Activated CD8-positive, alpha-beta T cell treated with anti-CD3 and anti-CD28 coated beads for 36 hours (primary cell): ENCODE data around the gene SBK3. TPM values are rescaled to one million over a fixed set of nuclear protein-coding genes. Genes with fewer than 3 reads are reported as not detected.

Experiments
- ATAC-seq: fragments of 200-7000 bp; cut with Tn5 transposase; one replicate; pipeline ENCODE4 v1.10.0; 2021; ENCODE audit warnings: mild to moderate bottlenecking, moderate library complexity
- CTCF ChIA-PET: fragments of 350-600 bp; sonication (Branson Sonifier 250); formaldehyde crosslinking; loops from one replicate; lab custom pipeline; 2021; ENCODE audit warnings: antibody characterized with exemption; lab: Charles Lee
- POLR2A ChIA-PET: fragments of 350-600 bp; sonication (Branson Sonifier 250); formaldehyde crosslinking; loops from one replicate; lab custom pipeline; 2021; ENCODE audit warnings: antibody characterized with exemption; lab: Charles Lee
- DNase-seq: peaks from one replicate; pipeline ENCODE4 v3.0.0-alpha.2; 2020
- H3K27ac Mint-ChIP-seq: one replicate; pipeline ENCODE4 v1.8.0; 2021; ENCODE audit warnings: mild to moderate bottlenecking, mixed read lengths
- H3K27me3 Mint-ChIP-seq: one replicate; pipeline ENCODE4 v1.8.0; 2021; ENCODE audit warnings: mixed read lengths
- H3K36me3 Mint-ChIP-seq: one replicate; pipeline ENCODE4 v1.8.0; 2021; ENCODE audit warnings: low read depth, mixed read lengths
- H3K4me1 Mint-ChIP-seq: one replicate; pipeline ENCODE4 v1.8.0; 2021; ENCODE audit warnings: low read depth, mixed read lengths
- H3K4me3 Mint-ChIP-seq: one replicate; pipeline ENCODE4 v1.8.0; 2021; ENCODE audit warnings: mild to moderate bottlenecking, moderate library complexity, mixed read lengths
- H3K9me3 Mint-ChIP-seq: one replicate; pipeline ENCODE4 v1.8.0; 2021; ENCODE audit warnings: mixed read lengths
- CTCF ChIP-seq: fragments of 200-600 bp; IDR thresholded peaks from one replicate; pipeline ENCODE4 v1.8.0; 2022; ENCODE audit warnings: antibody characterized with exemption, mild to moderate bottlenecking
- intact Hi-C: fragments of 100-400 bp; cut with micrococcal nuclease; formaldehyde crosslinking; loops from one replicate; pipeline ENCODE4 v1.10.0; 2022
- total RNA-seq, 2 experiments: library from RNA; stranded (reverse); gene quantifications; one replicate each; pipeline ENCODE4 v1.2.3, GENCODE V29; 2021

SBK3 gene
- total RNA-seq, 2 experiments from 2014 or later, result not detected

DNA sequence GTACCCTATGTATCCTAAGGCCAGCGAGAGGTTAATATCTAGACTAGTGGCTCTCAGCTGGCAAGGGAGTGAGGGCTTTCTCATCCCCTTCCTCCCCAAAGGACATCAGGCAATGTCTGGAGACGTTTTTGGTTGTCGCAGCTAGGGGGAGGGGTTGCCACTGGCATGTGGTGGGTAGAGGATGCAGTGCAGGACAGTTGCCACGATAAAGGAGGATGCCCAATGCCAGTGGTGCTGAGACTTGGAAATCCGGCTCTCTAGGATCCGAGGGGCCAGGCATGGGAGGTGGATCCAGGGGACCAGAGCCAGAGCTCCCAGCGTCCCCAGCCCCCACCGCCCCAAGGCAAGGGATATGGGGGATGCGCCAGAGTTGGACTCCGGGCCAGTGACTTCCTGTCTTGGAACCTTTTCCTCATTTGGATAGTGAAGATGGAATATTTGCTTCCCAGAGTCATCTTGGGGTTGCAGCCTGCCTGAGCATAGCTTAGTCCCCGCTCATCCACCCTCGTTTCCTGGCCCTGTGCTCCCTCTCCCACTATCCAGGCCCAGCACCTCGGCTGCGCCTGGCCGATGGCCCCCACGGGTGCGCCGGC, 52.2 kb downstream of the SBK3 start:
- ChIA-PET CTCF (interaction anchor here (2.5 to 3.4 kb wide), 2 partner anchors 11 to 25 kb away, joined by 8 to 17 read pairs; no protein-coding TSS in a partner anchor), POLR2A (interaction anchor here (0.6 to 0.9 kb wide), 2 partner anchors 8 to 403 kb away, joined by 3 read pairs; partner anchors contain the start of gene NAT14)
- H3K4me1 Mint-ChIP-seq, result peaks cover 3% of the 10 kb centered on the region
- no peaks in the 10 kb centered on the region for H3K36me3 Mint-ChIP-seq
- DNase-seq (no peak), ATAC-seq (no peak)
- H3K4me3 Mint-ChIP-seq, result no peak overlapping the region
- no peak overlapping the region for H3K27ac Mint-ChIP-seq
- intact Hi-C loops, result no loop called here
- no peaks in the 10 kb centered on the region for H3K9me3 Mint-ChIP-seq
- no peak for TF ChIP-seq CTCF
- peaks cover 6% of the 10 kb centered on the region for H3K27me3 Mint-ChIP-seq

GRCh38 chr19:55492362-55492944, 52.9 kb downstream of the SBK3 start:
- Mint-ChIP-seq H3K27ac (no peak overlapping the region), H3K9me3 (no peaks in the 10 kb centered on the region), H3K4me1 (peaks cover 8% of the 10 kb centered on the region), H3K4me3 (no peak overlapping the region), H3K27me3 (peaks cover 6% of the 10 kb centered on the region), H3K36me3 (no peaks in the 10 kb centered on the region)
- DNase-seq, result no peak
- POLR2A ChIA-PET, result interaction anchor here (0.6 to 0.9 kb wide), 2 partner anchors 8 to 402 kb away, joined by 3 read pairs; partner anchors contain the start of gene NAT14
- TF ChIP-seq CTCF, result no peak
- CTCF ChIA-PET, result interaction anchor here (1.4 to 3.4 kb wide), 2 partner anchors 11 to 39 kb away, joined by 3 to 17 read pairs; no protein-coding TSS in a partner anchor
- no peak for ATAC-seq
- intact Hi-C loops, result no loop called here

- Mint-ChIP-seq H3K9me3 (no peaks in the 10 kb centered on the region), H3K4me3 (no peak overlapping the region), H3K27me3 (peaks cover 6% of the 10 kb centered on the region), H3K27ac (no peak overlapping the region), H3K36me3 (no peaks in the 10 kb centered on the region), H3K4me1 (peaks cover 15% of the 10 kb centered on the region)
- ATAC-seq, result no peak
- intact Hi-C loops, result no loop called here
- no peak for DNase-seq
- CTCF ChIA-PET, result interaction anchor here (0.9 to 1.4 kb wide), 2 partner anchors 38 to 350 kb away, joined by 3 read pairs; no protein-coding TSS in a partner anchor
- POLR2A ChIA-PET, result interaction anchor here (0.7 kb wide), 1 partner anchor 9 kb away, joined by 3 read pairs; no protein-coding TSS in a partner anchor
- TF ChIP-seq CTCF, result no peak
These were observed 53.6 kb downstream of the SBK3 start for GRCh38 chr19:55491546-55492360.

Other genes with a start within 250 kb of the SBK3 start
- not detected for gene TMEM150B, start 220.2 kb downstream of the SBK3 start, total RNA-seq
- gene KMT5C, start 205.7 kb downstream of the SBK3 start, total RNA-seq, result 10 to 100 TPM; 32.6 to 33.1 TPM
- not detected for gene COX6B2, start 190.8 kb downstream of the SBK3 start, total RNA-seq
- not detected for gene GARIN5B, start 182.3 kb downstream of the SBK3 start, total RNA-seq
- gene IL11, start 175.1 kb downstream of the SBK3 start, total RNA-seq, result under 1 TPM in 1 of 2 experiments, not detected in 1; 0.18 TPM
- gene TMEM190, start 168.7 kb downstream of the SBK3 start, total RNA-seq, result not detected
- gene TMEM238, start 161.3 kb downstream of the SBK3 start, total RNA-seq, result 10 to 100 TPM in 1 of 2 experiments, 1 to 10 TPM in 1; 9.4 to 10.6 TPM
- gene RPL28, start 159.6 kb downstream of the SBK3 start, total RNA-seq, result 1,000 to 10,000 TPM; 3,001 to 3,058 TPM
- gene UBE2S, start 137.8 kb downstream of the SBK3 start, total RNA-seq, result 100 to 1,000 TPM; 229 to 241 TPM
- gene SHISA7, start 102.2 kb downstream of the SBK3 start, total RNA-seq, result not detected
- 10 to 100 TPM; 29.0 to 29.3 TPM for gene ISOC2, start 83.9 kb downstream of the SBK3 start, total RNA-seq
- gene C19orf85, start 80.8 kb downstream of the SBK3 start, total RNA-seq, result not detected
- 1 to 10 TPM; 8.4 to 8.6 TPM for gene ZNF628, start 68.9 kb downstream of the SBK3 start, total RNA-seq
- gene NAT14, start 60.4 kb downstream of the SBK3 start, total RNA-seq, result 10 to 100 TPM; 18.9 to 19.9 TPM
- under 1 TPM; 0.67 to 0.70 TPM for gene SSC5D, start 57.1 kb downstream of the SBK3 start, total RNA-seq
- not detected for gene SBK2, start 8.4 kb downstream of the SBK3 start, total RNA-seq
- 1 to 10 TPM; 7.2 TPM for gene ZNF579, start 35.3 kb upstream of the SBK3 start, total RNA-seq
- 10 to 100 TPM; 11.4 to 13.2 TPM for gene FIZ1, start 54.0 kb upstream of the SBK3 start, total RNA-seq
- gene ZNF524, start 54.7 kb upstream of the SBK3 start, total RNA-seq, result 10 to 100 TPM; 11.0 to 12.3 TPM
- 10 to 100 TPM; 10.6 to 11.7 TPM for gene ZNF865, start 60.1 kb upstream of the SBK3 start, total RNA-seq
- gene ZNF784, start 79.0 kb upstream of the SBK3 start, total RNA-seq, result 1 to 10 TPM; 3.6 to 3.7 TPM
- 10 to 100 TPM; 24.8 to 26.2 TPM for gene ZNF580, start 95.5 kb upstream of the SBK3 start, total RNA-seq
- gene ZNF581, start 98.1 kb upstream of the SBK3 start, total RNA-seq, result 10 to 100 TPM; 30.4 to 34.5 TPM
- 10 to 100 TPM in 1 of 2 experiments, 1 to 10 TPM in 1; 8.8 to 11.2 TPM for gene CCDC106, start 102.7 kb upstream of the SBK3 start, total RNA-seq
- gene U2AF2, start 109.5 kb upstream of the SBK3 start, total RNA-seq, result 100 to 1,000 TPM; 304 to 306 TPM
- gene EPN1, start 129.7 kb upstream of the SBK3 start, total RNA-seq, result 10 to 100 TPM; 36.2 to 37.7 TPM
- not detected for gene NLRP9, start 192.9 kb upstream of the SBK3 start, total RNA-seq
- not detected for gene RFPL4A, start 213.6 kb upstream of the SBK3 start, total RNA-seq
- not detected for gene RFPL4AL1, start 223.6 kb upstream of the SBK3 start, total RNA-seq